GM21423 (cell line): ENCODE measurements around the gene B4GALT1.

Experiments
- ATAC-seq: cut with Tn5 transposase; IDR thresholded peaks from one replicate; pipeline ENCODE4 v1.9.1; 2021; ENCODE audit warnings: mild to moderate bottlenecking, moderate library complexity; ENCODE audit not compliant: unreplicated experiment

B4GALT1 gene

GRCh38 chr9:33167084-33167971 is at the start of gene B4GALT1:
Gene B4GALT1, minus strand, starts transcription at chr9:33167336. Its CDS starts 167 bp downstream, at chr9:33167169.
- ATAC-seq = peak; percentile 54

- no peak for ATAC-seq
Measured at GRCh38 chr9:33211695-33212393, 44.7 kb upstream of the B4GALT1 start.

- no peak for ATAC-seq
Measured at GRCh38 chr9:33210006-33210715, 43.0 kb upstream of the B4GALT1 start.

GRCh38 chr9:33209394-33209793 is 42.3 kb upstream of the B4GALT1 start:
- no peak for ATAC-seq

- ATAC-seq = peak; percentile 100
Measured at GRCh38 chr9:33202552-33203201, 35.5 kb upstream of the B4GALT1 start.

GRCh38 chr9:33202018-33202417 is 34.9 kb upstream of the B4GALT1 start:
- peak; percentile 33 for ATAC-seq

GRCh38 chr9:33198165-33198564 is 31.0 kb upstream of the B4GALT1 start:
- ATAC-seq = no peak

GRCh38 chr9:33197279-33198152 is 30.4 kb upstream of the B4GALT1 start:
- ATAC-seq = no peak

GRCh38 chr9:33196736-33197135 is 29.6 kb upstream of the B4GALT1 start:
- no peak for ATAC-seq

GRCh38 chr9:33193818-33194217 is 26.7 kb upstream of the B4GALT1 start:
- no peak for ATAC-seq

GRCh38 chr9:33192493-33193255 is 25.5 kb upstream of the B4GALT1 start:
- no peak for ATAC-seq

- no peak for ATAC-seq
Measured at GRCh38 chr9:33190021-33190705, 23.0 kb upstream of the B4GALT1 start.

GRCh38 chr9:33189331-33189791 is 22.2 kb upstream of the B4GALT1 start:
- no peak for ATAC-seq

GRCh38 chr9:33188711-33189110 is 21.6 kb upstream of the B4GALT1 start:
- no peak for ATAC-seq

- ATAC-seq = no peak
Measured at GRCh38 chr9:33187519-33188218, 20.5 kb upstream of the B4GALT1 start.

- ATAC-seq = no peak
Measured at GRCh38 chr9:33186457-33187168, 19.5 kb upstream of the B4GALT1 start.

- no peak for ATAC-seq
Measured at GRCh38 chr9:33185858-33186257, 18.7 kb upstream of the B4GALT1 start.
